Mesenchymal stem cell (in vitro differentiated cells and primary cell): ENCODE data around the gene NT5DC1.

Experiments used
- DNase-seq: peaks from one replicate; pipeline ENCODE4 v3.0.0-alpha.2; 2013
- H2AFZ ChIP-seq: one replicate; pipeline ENCODE4 v1.6.1; 2013; ENCODE audit warnings: low read depth, mild to moderate bottlenecking, control low read depth, inconsistent platforms, low read length, moderate library complexity
- H2AK5ac ChIP-seq: 2 replicates; pipeline ENCODE4 v1.6.1; 2013; ENCODE audit warnings: low read length, moderate library complexity, mild to moderate bottlenecking, inconsistent platforms; ENCODE audit not compliant: severe bottlenecking
- H2BK120ac ChIP-seq: one replicate; pipeline ENCODE4 v1.6.1; 2013; ENCODE audit warnings: low read depth, mild to moderate bottlenecking, inconsistent platforms, low read length, moderate library complexity
- H2BK12ac ChIP-seq, 2 experiments: one replicate each; pipeline ENCODE4 v1.6.1; 2013; ENCODE audit warnings: inconsistent platforms in 2 of 2, low read length in 2 of 2, mild to moderate bottlenecking in 2 of 2, moderate library complexity in 2 of 2, control low read depth in 1 of 2
- H2BK15ac ChIP-seq: one replicate; pipeline ENCODE4 v1.6.1; 2013; ENCODE audit warnings: mild to moderate bottlenecking, low read depth, inconsistent platforms; ENCODE audit not compliant: poor library complexity, severe bottlenecking
- H2BK5ac ChIP-seq: 2 replicates; pipeline ENCODE4 v1.6.1; 2013; ENCODE audit warnings: low read depth, mild to moderate bottlenecking, low read length, control low read depth, inconsistent platforms; ENCODE audit not compliant: poor library complexity, severe bottlenecking
- H3K14ac ChIP-seq, 2 experiments: one replicate each; pipeline ENCODE4 v1.6.1; 2013; ENCODE audit warnings: inconsistent platforms in 2 of 2, low read length in 2 of 2, control low read depth in 1 of 2, mild to moderate bottlenecking in 1 of 2, moderate library complexity in 1 of 2
- H3K18ac ChIP-seq, 2 experiments: one replicate each; pipeline ENCODE4 v1.6.1; 2013; ENCODE audit warnings: inconsistent platforms in 2 of 2, low read length in 2 of 2, control low read depth in 1 of 2, low read depth in 1 of 2, mild to moderate bottlenecking in 1 of 2
- H3K23ac ChIP-seq, 2 experiments: one replicate each; pipeline ENCODE4 v1.6.1; 2013; ENCODE audit warnings: inconsistent platforms in 2 of 2, low read length in 2 of 2, mild to moderate bottlenecking in 2 of 2, moderate library complexity in 2 of 2, control low read depth in 1 of 2
- H3K27ac ChIP-seq: 2 replicates; pipeline ENCODE4 v1.5.1; 2013; ENCODE audit warnings: mild to moderate bottlenecking, moderate library complexity, low read length, control low read depth, inconsistent platforms; ENCODE audit not compliant: poor library complexity, severe bottlenecking
- H3K27me3 ChIP-seq, 2 experiments: 2 replicates each; pipeline versions ENCODE4 v1.6.1 to v1.7.0; 2013; ENCODE audit warnings: low read length in 2 of 2, mild to moderate bottlenecking in 2 of 2, moderate library complexity in 2 of 2, control low read depth in 1 of 2, inconsistent platforms in 1 of 2; ENCODE audit not compliant: control insufficient read depth in 1 of 2, insufficient read depth in 1 of 2
- H3K36me3 ChIP-seq, 2 experiments: 2 replicates each; pipeline versions ENCODE4 v1.6.1 to v1.7.0; 2013; ENCODE audit warnings: low read length in 2 of 2, control low read depth in 1 of 2, inconsistent platforms in 1 of 2, low read depth in 1 of 2, mild to moderate bottlenecking in 1 of 2; ENCODE audit not compliant: insufficient read depth in 2 of 2, control insufficient read depth in 1 of 2
- H3K4ac ChIP-seq, 2 experiments: one replicate each; pipeline ENCODE4 v1.6.1; 2013; ENCODE audit warnings: inconsistent platforms in 2 of 2, low read length in 2 of 2, mild to moderate bottlenecking in 2 of 2, moderate library complexity in 2 of 2, control low read depth in 1 of 2, low read depth in 1 of 2
- H3K4me1 ChIP-seq: 2 replicates; pipeline ENCODE4 v1.6.1; 2013; ENCODE audit warnings: low read depth, low read length, control low read depth; ENCODE audit not compliant: control insufficient read depth, insufficient read depth
- H3K4me2 ChIP-seq: 2 replicates; pipeline ENCODE4 v1.6.1; 2013; ENCODE audit warnings: low read length, mild to moderate bottlenecking, inconsistent platforms; ENCODE audit not compliant: poor library complexity, severe bottlenecking
- H3K4me3 ChIP-seq, 2 experiments: 2 replicates each; pipeline versions ENCODE4 v1.5.1 to v1.7.0; 2013; ENCODE audit warnings: low read length in 2 of 2, mild to moderate bottlenecking in 2 of 2, control low read depth in 1 of 2, low read depth in 1 of 2; ENCODE audit not compliant: insufficient read depth in 1 of 2
- H3K79me1 ChIP-seq: replicated peaks from 2 replicates; pipeline ENCODE4 v1.6.1; 2013; ENCODE audit warnings: mild to moderate bottlenecking, control low read depth, low read length, inconsistent platforms; ENCODE audit not compliant: poor library complexity, severe bottlenecking
- H3K9ac ChIP-seq: 2 replicates; pipeline ENCODE4 v1.7.0; 2013; ENCODE audit warnings: mild to moderate bottlenecking, low read length, moderate library complexity
- H3K9me3 ChIP-seq: 2 replicates; pipeline ENCODE4 v1.7.0; 2013; ENCODE audit warnings: mild to moderate bottlenecking, low read length; ENCODE audit not compliant: control insufficient read depth
- H4K8ac ChIP-seq: one replicate; pipeline ENCODE4 v1.6.1; 2013; ENCODE audit warnings: inconsistent platforms, mild to moderate bottlenecking, low read length, moderate library complexity
- H4K91ac ChIP-seq: one replicate; pipeline ENCODE4 v1.6.1; 2013; ENCODE audit warnings: mild to moderate bottlenecking, low read length, inconsistent platforms
- WGBS: methylation state at CpG from one replicate; pipeline ENCODE4 v1.1.7; 2013; ENCODE audit warnings: mixed read lengths; 5-methylcytosine and 5-hydroxymethylcytosine counted together

NT5DC1 gene

GRCh38 chr6:116099036-116099435, 1.6 kb upstream of the NT5DC1 start:
- Histone ChIP-seq H2BK5ac (no peak overlapping the region), H3K9me3 (peaks cover 12% of the 10 kb centered on the region), H4K91ac (no peak overlapping the region), H2BK15ac (no peak overlapping the region), H3K4ac (no peak overlapping the region), H3K4me3 (no peak overlapping the region), H3K79me1 (peaks cover 19% of the 10 kb centered on the region), H3K27me3 (no peaks in the 10 kb centered on the region), H3K18ac (no peak overlapping the region), H2BK120ac (no peak overlapping the region), H3K23ac (no peak overlapping the region), H3K14ac (no peak overlapping the region), H3K36me3 (peaks cover 0 to 4% of the 10 kb centered on the region in 2 experiments), H3K4me1 (peaks cover 12% of the 10 kb centered on the region), H2AK5ac (no peak overlapping the region), H3K4me2 (no peak overlapping the region), H2BK12ac (no peak overlapping the region), H3K9ac (no peak overlapping the region), H2AFZ (no peak overlapping the region), H4K8ac (no peak overlapping the region), H3K27ac (no peak overlapping the region)
- no CpG with 5 or more reads among the region's 1 CpG for WGBS
- no peak for DNase-seq

DNA sequence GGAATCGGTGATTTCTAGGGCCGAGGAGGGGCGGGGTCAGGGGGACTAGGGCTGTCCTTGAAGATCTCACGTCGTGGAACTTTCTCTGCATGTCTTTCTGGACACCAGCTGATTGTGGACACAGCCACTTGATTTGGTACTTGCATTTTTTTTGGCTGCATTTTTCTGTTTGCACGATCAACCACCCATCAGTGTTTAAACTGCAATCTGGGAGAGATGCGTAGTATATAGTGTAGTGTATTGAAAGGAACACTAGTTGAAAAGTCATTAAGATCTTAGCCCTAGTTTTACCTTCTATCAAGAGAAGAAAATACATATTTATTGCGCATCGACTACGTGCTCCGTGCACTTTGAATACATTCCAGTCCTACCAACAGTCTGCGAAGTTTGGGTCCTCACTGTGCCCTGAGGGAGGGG, 657 bp downstream of the NT5DC1 start:
- H4K8ac ChIP-seq, result peak overlapping the region; percentile 95
- H3K9me3 ChIP-seq, result peaks cover 3% of the 10 kb centered on the region
- DNase-seq, result no peak
- H3K79me1 ChIP-seq, result peaks cover 23% of the 10 kb centered on the region
- H4K91ac ChIP-seq, result no peak overlapping the region
- peak overlapping the region; percentile 69 for H3K27ac ChIP-seq
- 7% methylated on average over 11 of the region's 12 CpGs for WGBS
- no peak overlapping the region for H2BK120ac ChIP-seq
- H3K4me1 ChIP-seq, result peaks cover 14% of the 10 kb centered on the region
- H3K27me3 ChIP-seq, result no peaks in the 10 kb centered on the region
- no peak overlapping the region for H3K23ac ChIP-seq
- no peak overlapping the region for H3K4ac ChIP-seq
- peak overlapping the region; percentile 100 for H2AFZ ChIP-seq
- H2BK15ac ChIP-seq, result no peak overlapping the region
- H3K4me2 ChIP-seq, result peak overlapping the region; percentile 75
- peaks cover 0 to 4% of the 10 kb centered on the region in 2 experiments for H3K36me3 ChIP-seq
- no peak overlapping the region for H3K14ac ChIP-seq
- peak overlapping the region; percentile 91 for H3K9ac ChIP-seq
- H2BK12ac ChIP-seq, result peak overlapping the region in 1 of 2 experiments; percentile 99
- H3K4me3 ChIP-seq, result peak overlapping the region; percentile 87 to 98
- H2BK5ac ChIP-seq, result no peak overlapping the region
- H3K18ac ChIP-seq, result peak overlapping the region in 1 of 2 experiments; percentile 100
- no peak overlapping the region for H2AK5ac ChIP-seq

GRCh38 chr6:116101790-116102189, 1.1 kb downstream of the NT5DC1 start:
- no peak overlapping the region for H4K91ac ChIP-seq
- H2BK5ac ChIP-seq, result no peak overlapping the region
- H2BK15ac ChIP-seq, result no peak overlapping the region
- H3K36me3 ChIP-seq, result peaks cover 0 to 4% of the 10 kb centered on the region in 2 experiments
- peak overlapping the region; percentile 75 for H3K4me2 ChIP-seq
- H3K4me3 ChIP-seq, result peak overlapping the region in 1 of 2 experiments; percentile 87
- H3K27me3 ChIP-seq, result no peaks in the 10 kb centered on the region
- H4K8ac ChIP-seq, result peak overlapping the region; percentile 42
- no peak overlapping the region for H2BK120ac ChIP-seq
- H2AFZ ChIP-seq, result no peak overlapping the region
- peak overlapping the region; percentile 73 for H2AK5ac ChIP-seq
- H3K4ac ChIP-seq, result no peak overlapping the region
- no peak overlapping the region for H2BK12ac ChIP-seq
- H3K9me3 ChIP-seq, result no peaks in the 10 kb centered on the region
- peak overlapping the region; percentile 91 for H3K9ac ChIP-seq
- H3K27ac ChIP-seq, result no peak overlapping the region
- peak overlapping the region in 1 of 2 experiments; percentile 46 for H3K18ac ChIP-seq
- H3K79me1 ChIP-seq, result peaks cover 23% of the 10 kb centered on the region
- H3K23ac ChIP-seq, result no peak overlapping the region
- peaks cover 15% of the 10 kb centered on the region for H3K4me1 ChIP-seq
- 89% methylated on average over 1 of the region's 2 CpGs for WGBS
- no peak overlapping the region for H3K14ac ChIP-seq
- no peak for DNase-seq

DNA sequence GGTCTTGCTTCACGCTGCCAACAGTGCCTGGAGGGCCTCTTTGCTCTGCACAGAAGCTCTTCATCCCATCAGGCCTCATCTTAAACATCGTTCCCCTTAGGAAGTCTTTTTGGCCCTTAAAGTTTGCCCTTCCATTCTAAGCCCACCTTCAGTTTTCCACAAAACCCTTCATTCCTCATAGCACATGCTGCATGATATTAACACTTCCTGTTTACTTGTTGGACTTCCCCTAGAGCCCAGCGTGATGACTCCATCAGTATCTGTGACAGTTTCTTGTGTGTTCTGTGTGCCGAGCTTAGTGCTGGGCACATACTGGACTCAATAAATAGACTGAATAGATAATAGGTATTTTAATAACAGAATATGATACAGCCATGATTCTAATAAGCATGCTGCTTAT, 2.2 kb downstream of the NT5DC1 start:
- no peak overlapping the region for H2BK5ac ChIP-seq
- H3K14ac ChIP-seq, result peak overlapping the region in 1 of 2 experiments; percentile 57
- H3K18ac ChIP-seq, result peak overlapping the region in 1 of 2 experiments; percentile 80
- peaks cover 24% of the 10 kb centered on the region for H3K79me1 ChIP-seq
- H3K27me3 ChIP-seq, result no peaks in the 10 kb centered on the region
- H3K23ac ChIP-seq, result no peak overlapping the region
- H4K8ac ChIP-seq, result peak overlapping the region; percentile 71
- H3K9me3 ChIP-seq, result no peaks in the 10 kb centered on the region
- peak overlapping the region in 1 of 2 experiments; percentile 58 for H3K4ac ChIP-seq
- H4K91ac ChIP-seq, result no peak overlapping the region
- DNase-seq, result no peak
- 73% methylated on average over 3 of the region's 4 CpGs for WGBS
- H2BK12ac ChIP-seq, result no peak overlapping the region
- H3K4me1 ChIP-seq, result peaks cover 18% of the 10 kb centered on the region
- no peak overlapping the region for H2BK15ac ChIP-seq
- no peak overlapping the region for H3K27ac ChIP-seq
- H3K4me2 ChIP-seq, result no peak overlapping the region
- no peak overlapping the region for H3K9ac ChIP-seq
- H2AK5ac ChIP-seq, result peak overlapping the region; percentile 89
- H3K36me3 ChIP-seq, result peaks cover 0 to 4% of the 10 kb centered on the region in 2 experiments
- no peak overlapping the region for H3K4me3 ChIP-seq
- H2BK120ac ChIP-seq, result no peak overlapping the region
- H2AFZ ChIP-seq, result no peak overlapping the region
